ENCODE measurements around the gene LILRA1.

DNA sequence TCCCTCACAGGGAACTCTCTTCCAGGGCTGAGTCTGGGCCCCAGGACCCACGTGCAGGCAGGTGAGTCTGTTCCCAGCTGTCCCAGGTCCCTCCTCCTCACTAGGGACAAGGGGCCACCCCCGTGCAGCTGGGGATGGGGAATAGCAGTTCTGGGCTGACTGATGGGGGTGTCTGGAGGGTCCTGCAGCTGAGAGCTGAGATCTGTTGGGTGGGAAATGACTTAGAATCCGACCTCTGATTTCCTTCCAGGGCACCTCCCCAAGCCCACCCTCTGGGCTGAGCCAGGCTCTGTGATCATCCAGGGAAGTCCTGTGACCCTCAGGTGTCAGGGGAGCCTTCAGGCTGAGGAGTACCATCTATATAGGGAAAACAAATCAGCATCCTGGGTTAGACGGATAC, 19.4 kb upstream of the LILRA1 start:
- TF ChIP-seq, protein P1, sequence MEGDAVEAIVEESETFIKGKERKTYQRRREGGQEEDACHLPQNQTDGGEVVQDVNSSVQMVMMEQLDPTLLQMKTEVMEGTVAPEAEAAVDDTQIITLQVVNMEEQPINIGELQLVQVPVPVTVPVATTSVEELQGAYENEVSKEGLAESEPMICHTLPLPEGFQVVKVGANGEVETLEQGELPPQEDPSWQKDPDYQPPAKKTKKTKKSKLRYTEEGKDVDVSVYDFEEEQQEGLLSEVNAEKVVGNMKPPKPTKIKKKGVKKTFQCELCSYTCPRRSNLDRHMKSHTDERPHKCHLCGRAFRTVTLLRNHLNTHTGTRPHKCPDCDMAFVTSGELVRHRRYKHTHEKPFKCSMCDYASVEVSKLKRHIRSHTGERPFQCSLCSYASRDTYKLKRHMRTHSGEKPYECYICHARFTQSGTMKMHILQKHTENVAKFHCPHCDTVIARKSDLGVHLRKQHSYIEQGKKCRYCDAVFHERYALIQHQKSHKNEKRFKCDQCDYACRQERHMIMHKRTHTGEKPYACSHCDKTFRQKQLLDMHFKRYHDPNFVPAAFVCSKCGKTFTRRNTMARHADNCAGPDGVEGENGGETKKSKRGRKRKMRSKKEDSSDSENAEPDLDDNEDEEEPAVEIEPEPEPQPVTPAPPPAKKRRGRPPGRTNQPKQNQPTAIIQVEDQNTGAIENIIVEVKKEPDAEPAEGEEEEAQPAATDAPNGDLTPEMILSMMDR (conservative IDR thresholded peaks at IDR 0.05; ENCODE audit: low read length), result no peak
- no peak for TF ChIP-seq EZH2phosphoT487 (IDR thresholded peaks at IDR 0.05; ENCODE audit: borderline replicate concordance, low read depth, low read length)

Measured in OCI-LY7 (cell line).